Measurements from ENCODE around the gene STK10. TPM values are rescaled to one million over a fixed set of nuclear protein-coding genes. Genes with fewer than 3 reads are reported as not detected.

The STK10 gene
- total and polyA plus RNA-seq, 2 donors (not counting 1 experiment from before 2014, with no cell fraction given): 97.9 to 253 TPM

DNA sequence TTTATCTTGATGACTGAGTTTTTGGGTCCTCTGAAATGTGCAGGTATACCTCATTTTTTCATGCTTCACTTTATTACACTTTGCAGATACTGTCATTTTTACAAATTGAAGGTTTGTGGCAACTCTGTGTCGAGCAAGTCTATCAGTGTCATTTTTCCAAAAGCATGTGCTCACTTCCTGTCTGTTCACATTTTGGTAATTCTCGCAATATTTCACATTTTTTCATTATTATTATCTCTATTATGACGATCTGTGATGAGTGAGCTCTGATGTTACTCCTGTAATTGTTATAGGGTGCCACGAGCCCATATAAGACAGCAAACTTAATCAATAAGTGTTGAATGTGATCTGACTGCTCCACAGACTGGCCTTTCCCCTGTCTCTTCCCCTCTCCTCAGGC, 108.1 kb downstream of the STK10 start:
- no peak for ATAC-seq (ENCODE audit: low read depth)
- peaks cover 4 to 72% of the 10 kb centered on the region in 2 experiments for H3K36me3 ChIP-seq (replicated peaks in 1 of 2; ENCODE audit: control extremely low read depth in 1 of 2, control insufficient read depth in 1 of 2, extremely low read depth in 1 of 2, insufficient read depth in 2 of 2, low read length in 1 of 2)
- Mint-ChIP-seq H3K4me1 (no peaks in the 10 kb centered on the region), H3K27ac (no peak overlapping the region), H3K4me3 (no peak overlapping the region), H3K9me3 (ENCODE audit: insufficient read depth) (no peaks in the 10 kb centered on the region), H3K27me3 (no peaks in the 10 kb centered on the region)
- no peak overlapping the region for H3K9ac ChIP-seq (ENCODE audit: low read length)
- POLR2A ChIA-PET: no interaction called here
- no peak overlapping the region for H3K4me3 ChIP-seq (ENCODE audit: control extremely low read depth in 1 of 5, extremely low read depth in 1 of 5, insufficient read depth in 1 of 5, low read depth in 2 of 5, low read length in 4 of 5)
- no peaks in the 10 kb centered on the region for H3K27me3 ChIP-seq (replicated peaks in 1 of 4; ENCODE audit: control extremely low read depth in 1 of 4, control insufficient read depth in 3 of 4, insufficient read depth in 4 of 4, low read length in 3 of 4)
- no peaks in the 10 kb centered on the region for H4K20me1 ChIP-seq (ENCODE audit: control insufficient read depth, insufficient read depth, low read length, poor library complexity, severe bottlenecking)
- H3K9me3 ChIP-seq (ENCODE audit: control extremely low read depth in 1 of 3, control insufficient read depth in 2 of 3, insufficient read depth in 1 of 3, low read length in 2 of 3): no peaks in the 10 kb centered on the region
- H3K79me2 ChIP-seq (ENCODE audit: control insufficient read depth, insufficient read depth, low read length): peaks cover 5% of the 10 kb centered on the region
- no peaks in the 10 kb centered on the region for H3K4me1 ChIP-seq (ENCODE audit: control insufficient read depth in 2 of 2, insufficient read depth in 2 of 2, low read length in 2 of 2)
- TF ChIP-seq EZH2 (IDR thresholded peaks at IDR 0.05; ENCODE audit: borderline replicate concordance, insufficient read depth, low read depth, low read length, poor library complexity, severe bottlenecking): no peak
- TF ChIP-seq, protein P1, sequence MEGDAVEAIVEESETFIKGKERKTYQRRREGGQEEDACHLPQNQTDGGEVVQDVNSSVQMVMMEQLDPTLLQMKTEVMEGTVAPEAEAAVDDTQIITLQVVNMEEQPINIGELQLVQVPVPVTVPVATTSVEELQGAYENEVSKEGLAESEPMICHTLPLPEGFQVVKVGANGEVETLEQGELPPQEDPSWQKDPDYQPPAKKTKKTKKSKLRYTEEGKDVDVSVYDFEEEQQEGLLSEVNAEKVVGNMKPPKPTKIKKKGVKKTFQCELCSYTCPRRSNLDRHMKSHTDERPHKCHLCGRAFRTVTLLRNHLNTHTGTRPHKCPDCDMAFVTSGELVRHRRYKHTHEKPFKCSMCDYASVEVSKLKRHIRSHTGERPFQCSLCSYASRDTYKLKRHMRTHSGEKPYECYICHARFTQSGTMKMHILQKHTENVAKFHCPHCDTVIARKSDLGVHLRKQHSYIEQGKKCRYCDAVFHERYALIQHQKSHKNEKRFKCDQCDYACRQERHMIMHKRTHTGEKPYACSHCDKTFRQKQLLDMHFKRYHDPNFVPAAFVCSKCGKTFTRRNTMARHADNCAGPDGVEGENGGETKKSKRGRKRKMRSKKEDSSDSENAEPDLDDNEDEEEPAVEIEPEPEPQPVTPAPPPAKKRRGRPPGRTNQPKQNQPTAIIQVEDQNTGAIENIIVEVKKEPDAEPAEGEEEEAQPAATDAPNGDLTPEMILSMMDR (IDR thresholded peaks at IDR 0.05): no peak
- CTCF ChIA-PET: no interaction called here
- H3K27ac ChIP-seq (ENCODE audit: low read length in 2 of 2): no peak overlapping the region
- intact Hi-C loops (cut with micrococcal nuclease): no loop called here
- H2AFZ ChIP-seq (ENCODE audit: insufficient read depth, low read depth, low read length, poor library complexity, severe bottlenecking): no peak overlapping the region
- no peak overlapping the region for H3K4me2 ChIP-seq (replicated peaks; ENCODE audit: low read depth, low read length, poor library complexity, severe bottlenecking)
- DNase-seq: no peak
- no CpG with 5 or more reads among the region's 4 CpGs for WGBS (ENCODE audit: insufficient coverage)

GRCh38 chr5:172078726-172079345, 109.2 kb downstream of the STK10 start:
- H3K4me3 Mint-ChIP-seq: no peak overlapping the region
- no peaks in the 10 kb centered on the region for H3K4me1 Mint-ChIP-seq
- H3K27me3 Mint-ChIP-seq: no peaks in the 10 kb centered on the region
- Histone ChIP-seq H4K20me1 (ENCODE audit: control insufficient read depth, insufficient read depth, low read length, poor library complexity, severe bottlenecking) (no peaks in the 10 kb centered on the region), H3K79me2 (ENCODE audit: control insufficient read depth, insufficient read depth, low read length) (peaks cover 5% of the 10 kb centered on the region), H3K27me3 (replicated peaks in 1 of 4; ENCODE audit: control extremely low read depth in 1 of 4, control insufficient read depth in 3 of 4, insufficient read depth in 4 of 4, low read length in 3 of 4) (no peaks in the 10 kb centered on the region), H3K9ac (ENCODE audit: low read length) (no peak overlapping the region), H3K27ac (ENCODE audit: low read length in 2 of 2) (no peak overlapping the region), H3K36me3 (replicated peaks in 1 of 2; ENCODE audit: control extremely low read depth in 1 of 2, control insufficient read depth in 1 of 2, extremely low read depth in 1 of 2, insufficient read depth in 2 of 2, low read length in 1 of 2) (peaks cover 4 to 79% of the 10 kb centered on the region in 2 experiments), H3K4me1 (ENCODE audit: control insufficient read depth in 2 of 2, insufficient read depth in 2 of 2, low read length in 2 of 2) (no peaks in the 10 kb centered on the region), H3K4me3 (ENCODE audit: control extremely low read depth in 1 of 5, extremely low read depth in 1 of 5, insufficient read depth in 1 of 5, low read depth in 2 of 5, low read length in 4 of 5) (no peak overlapping the region), H2AFZ (ENCODE audit: insufficient read depth, low read depth, low read length, poor library complexity, severe bottlenecking) (no peak overlapping the region), H3K9me3 (ENCODE audit: control extremely low read depth in 1 of 3, control insufficient read depth in 2 of 3, insufficient read depth in 1 of 3, low read length in 2 of 3) (no peaks in the 10 kb centered on the region), H3K4me2 (replicated peaks; ENCODE audit: low read depth, low read length, poor library complexity, severe bottlenecking) (no peak overlapping the region)
- no peaks in the 10 kb centered on the region for H3K9me3 Mint-ChIP-seq (ENCODE audit: insufficient read depth)
- WGBS (ENCODE audit: insufficient coverage): 89% methylated on average over 1 of the region's 8 CpGs
- ATAC-seq (ENCODE audit: low read depth): no peak
- no peak for DNase-seq
- ChIA-PET POLR2A (interaction anchor here (0.6 kb wide), 1 partner anchor 219 kb away, joined by 5 read pairs; no protein-coding TSS in a partner anchor), CTCF (interaction anchor here (0.7 to 1.2 kb wide), 2 partner anchors 27 to 167 kb away, joined by 3 read pairs; no protein-coding TSS in a partner anchor)
- no peak for TF ChIP-seq EZH2 (IDR thresholded peaks at IDR 0.05; ENCODE audit: borderline replicate concordance, insufficient read depth, low read depth, low read length, poor library complexity, severe bottlenecking)
- TF ChIP-seq, protein P1 (IDR thresholded peaks at IDR 0.05): no peak
- peak overlapping the region; percentile 23 for H3K27ac Mint-ChIP-seq
- intact Hi-C loops (cut with micrococcal nuclease): no loop called here
